NCI-H146 treated with DMSO at 0.1 percent for 48 hours (cell line): ENCODE measurements around the gene ZNF772.

ENCODE experiments used
- DNase-seq: peaks from one replicate; lab custom pipeline; 2025; ENCODE audit not compliant: unreplicated experiment; lab: John Stamatoyannopoulos, UW

Gene ZNF772

GRCh38 chr19:57435062-57435978, 42.0 kb downstream of the ZNF772 start, which contains the start of gene ZNF749:
TSS of gene ZNF749 (plus strand) at chr19:57435325. CDS start at chr19:57435579, 254 bp downstream.
- DNase-seq, result peak; percentile 97

GRCh38 chr19:57434386-57435061, 42.8 kb downstream of the ZNF772 start:
- DNase-seq, result no peak

GRCh38 chr19:57421037-57421436, 56.3 kb downstream of the ZNF772 start:
- no peak for DNase-seq

- DNase-seq, result no peak
These were observed 57.9 kb downstream of the ZNF772 start for GRCh38 chr19:57419439-57419838.
